GM19467 (cell line): ENCODE measurements around the gene IAH1.

ENCODE experiments used
- ATAC-seq: cut with Tn5 transposase; IDR thresholded peaks from one replicate; pipeline ENCODE4 v1.9.1; 2021; ENCODE audit warnings: mild to moderate bottlenecking, moderate library complexity; ENCODE audit not compliant: unreplicated experiment

The IAH1 gene

DNA sequence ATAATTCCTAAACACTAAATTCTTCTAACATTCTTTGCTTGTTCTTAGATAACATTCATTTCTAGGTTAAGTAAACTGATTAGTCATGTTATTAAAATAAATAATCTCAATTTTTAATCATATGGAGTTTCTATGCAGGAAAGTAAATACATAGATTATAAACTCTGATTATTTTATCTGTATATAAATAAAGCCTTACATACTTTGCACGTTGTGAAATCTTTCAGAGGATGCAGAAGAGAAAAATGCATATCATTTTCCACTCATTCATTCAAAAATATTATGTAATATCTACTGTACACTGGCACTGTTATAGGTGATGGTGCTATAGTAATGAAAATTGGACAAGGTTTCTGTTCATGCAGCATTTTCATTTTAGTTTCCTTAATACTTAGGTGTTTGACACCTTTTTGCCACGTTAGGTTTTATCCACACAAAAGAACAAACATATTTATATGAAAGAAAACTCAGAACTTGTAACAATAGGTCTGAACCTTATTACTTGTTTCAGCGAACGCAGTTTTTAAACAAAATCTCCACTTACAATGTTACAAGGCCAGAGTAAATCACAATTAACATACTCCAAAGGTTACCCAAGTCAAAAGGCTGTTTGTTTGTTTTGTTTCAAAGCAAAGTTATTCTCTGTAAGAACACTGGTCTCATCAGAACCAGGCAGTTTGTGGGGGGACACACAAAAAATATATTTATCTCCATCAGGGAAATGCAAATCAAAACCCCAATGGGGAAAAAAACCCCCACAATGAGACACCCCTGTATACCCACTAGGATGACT lies 53.8 kb downstream of the IAH1 start:
- ATAC-seq = no peak

DNA sequence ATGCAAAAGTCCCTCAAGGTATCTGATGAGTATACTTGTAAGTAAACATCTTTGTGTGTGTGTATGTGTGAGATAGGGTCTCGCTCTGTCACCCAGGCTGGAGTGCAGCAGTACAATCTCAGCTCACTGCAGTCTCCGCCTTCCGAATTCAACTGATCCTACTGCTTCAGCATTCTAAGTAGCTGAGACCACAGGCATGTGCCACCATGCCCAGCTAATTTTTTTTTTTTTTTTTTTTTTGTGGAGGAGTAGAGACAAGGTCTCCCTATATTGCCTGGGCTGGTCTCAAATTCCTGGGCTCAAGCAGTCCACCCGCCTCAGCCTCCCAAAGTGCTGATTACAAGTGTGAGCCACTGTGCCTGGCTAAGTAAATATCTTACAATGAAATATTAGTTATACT lies 58.1 kb downstream of the IAH1 start:
- ATAC-seq = no peak

DNA sequence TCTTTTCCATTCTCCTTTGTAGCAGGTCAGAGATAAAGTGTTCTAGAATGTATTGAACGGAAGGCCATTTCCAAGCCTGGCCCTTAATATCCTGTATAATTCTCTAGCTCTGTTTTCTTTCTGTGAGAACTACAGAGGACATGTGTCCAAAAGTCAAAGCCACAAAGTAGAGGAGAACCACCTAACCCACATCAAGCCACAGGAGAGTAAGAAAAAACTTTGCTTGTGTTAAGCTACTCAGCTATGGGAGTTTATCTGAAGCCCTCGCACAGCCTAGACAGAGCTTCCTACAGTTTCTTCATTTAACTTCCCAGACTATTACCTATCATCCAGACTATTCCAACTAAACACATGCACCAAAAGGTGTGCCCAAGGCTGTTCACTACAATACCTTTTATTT lies 59.3 kb downstream of the IAH1 start:
- no peak for ATAC-seq

DNA sequence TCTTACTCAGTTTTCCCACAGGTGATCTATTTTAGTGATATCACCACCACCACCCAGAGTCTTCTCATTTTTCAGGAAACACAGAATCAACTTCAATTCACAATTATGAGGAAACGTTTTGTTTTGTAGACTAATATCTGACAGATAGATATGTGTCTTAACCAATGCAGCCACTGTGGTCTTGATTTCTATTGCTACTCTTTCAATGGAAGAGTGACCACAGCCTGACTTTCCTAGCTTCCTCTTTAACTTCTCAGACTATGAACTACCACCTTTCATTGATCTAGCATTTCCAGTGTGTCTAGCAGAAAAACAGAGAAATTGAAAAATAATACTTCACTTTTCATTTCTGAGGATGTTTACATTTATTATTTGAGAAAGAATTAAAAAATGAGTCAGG lies 60.8 kb downstream of the IAH1 start:
- ATAC-seq = no peak

DNA sequence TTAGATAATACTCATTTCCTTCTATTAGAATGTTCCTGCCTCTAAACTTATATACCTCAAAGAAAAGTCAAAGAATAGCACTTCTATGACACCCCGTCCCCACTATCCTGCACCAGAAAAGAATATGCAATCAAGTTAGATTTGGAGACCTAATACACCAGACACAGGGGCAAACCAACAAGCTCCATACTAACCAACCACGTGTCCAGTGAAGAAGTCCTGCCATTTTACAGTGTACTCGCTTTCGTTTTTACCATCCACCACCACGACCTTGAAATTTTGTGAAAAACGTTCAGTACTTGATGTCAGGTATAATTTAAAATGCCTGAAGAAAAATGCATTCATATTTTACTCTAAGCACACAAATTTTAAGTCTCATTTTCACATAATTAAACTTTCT lies 62.2 kb downstream of the IAH1 start:
- no peak for ATAC-seq

DNA sequence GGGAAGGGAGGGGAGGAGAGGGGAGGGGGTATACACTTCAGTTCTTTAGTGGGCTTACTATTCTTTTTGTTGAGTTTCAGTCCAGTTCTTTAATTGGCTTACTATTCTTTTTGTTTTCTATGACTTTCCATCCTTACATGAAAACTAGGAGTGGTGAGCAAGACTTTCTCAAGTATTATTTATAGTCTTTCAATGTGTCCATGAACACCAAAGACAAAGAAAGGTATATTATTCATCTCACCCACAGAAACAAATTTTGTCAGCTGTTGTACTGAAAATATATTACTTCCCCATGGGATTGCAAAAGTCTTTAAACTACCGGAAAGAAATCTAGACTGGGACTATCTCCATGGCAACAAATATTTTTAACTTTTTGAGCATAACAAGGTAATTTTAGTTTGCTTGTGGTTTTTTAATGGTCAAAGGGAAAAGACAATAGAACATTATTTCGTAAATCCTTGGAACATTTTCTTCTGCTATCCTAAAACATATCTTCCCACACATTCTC lies 63.7 kb downstream of the IAH1 start:
- ATAC-seq = no peak
